H1 (cell line): ENCODE measurements around the gene LCAT. TPM values are rescaled to one million over a fixed set of nuclear protein-coding genes. Genes with fewer than 3 reads are reported as not detected.

Source experiments
- CTCF ChIP-seq, 3 experiments: IDR thresholded peaks; 1 replicate in 2 of 3; 2 replicates in 1 of 3; pipeline versions ENCODE4 v1.5.1 to v1.6.1; 2011; ENCODE audit warnings: low read length in 3 of 3, mild to moderate bottlenecking in 3 of 3, inconsistent platforms in 2 of 3, low read depth in 1 of 3, moderate library complexity in 1 of 3; ENCODE audit not compliant: insufficient read depth in 1 of 3; ENCODE audit errors: control extremely low read depth in 1 of 3
- E2F6 ChIP-seq: IDR thresholded peaks from 2 replicates; pipeline ENCODE4 v1.6.1; 2012; ENCODE audit warnings: inconsistent platforms
- MAFK ChIP-seq: IDR thresholded peaks from 2 replicates; pipeline ENCODE4 v1.6.1; 2012; ENCODE audit warnings: low read depth, mild to moderate bottlenecking, improper control_type of control experiment, low read length
- RFX5 ChIP-seq: IDR thresholded peaks from 2 replicates; pipeline ENCODE4 v1.6.1; 2011; ENCODE audit warnings: low read depth, low read length, improper control_type of control experiment, borderline replicate concordance
- RNF2 ChIP-seq: fragments of 200-900, 300-1000 bp; sonication (generic); IDR thresholded peaks from 2 replicates; pipeline ENCODE4 v1.7.1; 2016; ENCODE audit warnings: borderline replicate concordance, low read depth, mild to moderate bottlenecking, antibody characterized with exemption, low read length; ENCODE audit not compliant: poor library complexity, severe bottlenecking; ENCODE audit errors: missing control alignments
- polyA plus RNA-seq, 7 experiments: library from polyadenylated mRNA; depleted of rRNA in 3 of 7; stranded (reverse) in 5 of 7; unstranded in 2 of 7; fragments of >200 nt in 5 of 7; fragments of 200-250 nt in 2 of 7; gene quantifications; 1 replicate in 5 of 7; 2 replicates in 1 of 7; 4 replicates in 1 of 7; pipeline versions ENCODE4 v1.2.1 to v1.2.3, GENCODE V29; 2011 to 2013; ENCODE audit warnings: missing spikeins in 2 of 7, mixed read lengths in 2 of 7
- total RNA-seq: library from RNA; stranded (reverse); fragmentation: NEBNext Ultra II Directional; extraction: Animal tissue kit (Norgen Biotek cat#: 25700); gene quantifications from 2 replicates; pipeline ENCODE4 v1.2.1, GENCODE V29; 2021

The LCAT gene
- total and polyA plus RNA-seq, 2 of the 8 experiments (the other 6 are each of a cell fraction or from before 2014, with no cell fraction given) = 9.4 to 19.6 TPM

DNA sequence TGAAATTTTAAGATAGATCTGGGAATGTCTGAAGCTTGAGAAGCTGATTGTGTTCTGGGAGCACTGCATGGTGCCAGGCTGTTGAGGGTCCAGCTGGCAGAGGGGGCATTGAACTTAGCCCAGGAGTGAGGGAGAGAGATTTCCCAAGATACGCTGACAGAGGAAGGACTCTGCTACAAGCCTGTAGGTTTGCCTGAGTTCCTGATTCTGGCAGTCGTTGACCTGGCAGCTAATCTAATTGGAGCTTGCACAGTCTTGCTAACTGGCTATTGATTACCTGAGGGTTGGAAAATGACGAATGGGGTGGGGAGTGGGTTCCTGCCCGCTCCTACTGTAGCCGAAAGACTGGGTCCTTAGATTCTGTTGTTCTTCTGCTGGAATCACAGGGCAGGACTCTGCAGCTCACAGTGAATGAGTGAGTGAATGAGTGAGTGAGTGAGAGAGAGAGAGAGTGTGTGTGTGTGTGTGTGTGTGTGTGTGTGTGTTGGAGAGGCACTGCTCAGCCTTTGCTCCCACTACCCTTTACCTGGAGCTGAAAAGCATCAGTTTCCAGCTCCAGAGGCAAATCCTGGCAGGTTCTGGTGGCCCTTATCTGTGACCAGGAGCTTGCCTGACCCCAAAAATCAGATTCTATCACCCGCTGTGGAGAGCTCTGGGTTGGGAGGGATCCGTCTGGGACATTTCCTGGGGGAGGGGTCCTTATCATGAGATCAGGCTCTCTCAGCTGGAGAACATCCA, 29.0 kb downstream of the LCAT start (continued):
- TF ChIP-seq CTCF (IDR thresholded peaks at IDR 0.05; ENCODE audit: control extremely low read depth in 1 of 3, insufficient read depth in 1 of 3, low read depth in 1 of 3, low read length in 3 of 3) (no peak), E2F6 (no peak), RFX5 (no peak), MAFK (no peak), RNF2 (no peak)
